Kidney (tissue), 14 donors: Measurements from ENCODE around the gene FOXO1. TPM values are rescaled to one million over a fixed set of nuclear protein-coding genes. Genes with fewer than 3 reads are reported as not detected.

Experiments used
- DNase-seq, 5 donors: peaks; one replicate each; pipeline ENCODE4 v3.0.0-alpha.2; 2013 to 2020
- FAIRE-seq: peaks from 2 replicates; lab custom pipeline; 2012; peaks lifted over from hg19 to GRCh38; lab: Jason Lieb, UNC
- H3K27ac ChIP-seq, 2 donors: one replicate each; pipeline ENCODE4 v1.7.0; 2013; ENCODE audit warnings: low read depth in 2 of 2, low read length in 2 of 2, inconsistent platforms in 1 of 2
- H3K27me3 ChIP-seq: one replicate; pipeline ENCODE4 v1.7.1; 2013; ENCODE audit warnings: low read length, inconsistent platforms; ENCODE audit not compliant: control insufficient read depth, insufficient read depth
- H3K36me3 ChIP-seq, 3 donors: one replicate each; pipeline versions ENCODE4 v1.7.0 to v1.7.1; 2013; ENCODE audit warnings: low read length in 3 of 3, control low read depth in 1 of 3, inconsistent platforms in 1 of 3; ENCODE audit not compliant: insufficient read depth in 3 of 3, control insufficient read depth in 2 of 3
- H3K4me1 ChIP-seq, 3 donors: one replicate each; pipeline versions ENCODE4 v1.7.0 to v1.7.1; 2013; ENCODE audit warnings: low read length in 3 of 3, inconsistent platforms in 1 of 3, low read depth in 1 of 3; ENCODE audit not compliant: control insufficient read depth in 2 of 3, insufficient read depth in 2 of 3
- H3K4me3 ChIP-seq, 3 donors: one replicate each; pipeline versions ENCODE4 v1.7.0 to v1.8.1; 2013; ENCODE audit warnings: low read length in 3 of 3, control low read depth in 1 of 3, inconsistent platforms in 1 of 3
- H3K9ac ChIP-seq, 3 donors: one replicate each; pipeline versions ENCODE4 v1.7.0 to v1.7.1; 2013; ENCODE audit warnings: low read length in 3 of 3, control low read depth in 1 of 3, inconsistent platforms in 1 of 3
- H3K9me3 ChIP-seq, 3 donors: one replicate each; pipeline versions ENCODE4 v1.7.0 to v1.7.1; 2013; ENCODE audit warnings: low read length in 3 of 3, control low read depth in 1 of 3, inconsistent platforms in 1 of 3; ENCODE audit not compliant: control insufficient read depth in 2 of 3, insufficient read depth in 1 of 3
- intact Hi-C: fragments of 100-400 bp; cut with DNase I; formaldehyde crosslinking; loops from one replicate; pipeline ENCODE4 v1.11.1; 2022
- polyA plus RNA-seq: library from polyadenylated mRNA; stranded (reverse); fragments of 350-450 nt; fragmentation: Illumina TruSeq; extraction: RNeasy Lipid Tissue Mini Kit (QIAGEN cat#74804); gene quantifications from one replicate; pipeline ENCODE4 v1.2.3, GENCODE V29; 2014; ENCODE audit warnings: low read depth, low replicate concordance; ENCODE audit not compliant: insufficient read depth
- total RNA-seq: library from RNA; stranded (reverse); fragmentation: NEBNext Ultra II Directional; extraction: Animal tissue kit (Norgen Biotek cat#: 25700); gene quantifications from one replicate; pipeline ENCODE4 v1.2.1, GENCODE V29; 2021
- TF ChIP-seq, protein P1 (sequence below): IDR thresholded peaks from 3 replicates; pipeline ENCODE4 v1.5.1; 2012; ENCODE audit warnings: mild to moderate bottlenecking, moderate library complexity, borderline replicate concordance; ENCODE audit not compliant: insufficient read depth; ENCODE audit errors: extremely low read depth
- donor health status: control.
- donor health status: control.
- donor health status: control.
- donor health status: control.
- donor health status: control.
- donor health status: DM: yes; HTN: yes; CAD: no.
- donor health status: Normal renal cell carcinoma (clear cell type).

Gene FOXO1
- total and polyA plus RNA-seq, 2 donors from 2014 or later, result 8.6 to 54.6 TPM

DNA sequence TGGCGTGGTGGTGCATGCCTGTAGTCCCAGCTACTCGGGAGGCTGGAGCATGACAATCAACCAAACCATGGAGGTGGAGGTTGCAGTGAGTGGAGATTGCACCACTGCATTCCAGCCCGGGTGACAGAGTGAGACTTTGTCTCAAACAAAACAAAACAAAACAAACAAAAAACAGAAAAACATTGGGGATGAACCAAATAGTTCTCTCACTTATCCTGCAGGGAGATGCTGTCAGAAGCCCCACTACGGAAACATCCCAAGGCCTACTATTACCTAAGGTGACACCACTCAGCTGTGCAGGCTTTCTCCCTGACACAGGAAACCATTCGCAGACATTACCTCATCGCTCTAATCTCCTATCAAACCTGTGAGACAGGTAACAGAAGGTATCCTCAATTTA, 113.5 kb downstream of the FOXO1 start:
- FAIRE-seq (no peak), DNase-seq (no peak)
- H3K4me3 ChIP-seq, result no peak overlapping the region
- no peaks in the 10 kb centered on the region for H3K27me3 ChIP-seq
- H3K36me3 ChIP-seq, result no peaks in the 10 kb centered on the region
- peaks cover 0 to 6% (median 0%) of the 10 kb centered on the region in 3 donors for H3K4me1 ChIP-seq
- TF ChIP-seq, protein P1, sequence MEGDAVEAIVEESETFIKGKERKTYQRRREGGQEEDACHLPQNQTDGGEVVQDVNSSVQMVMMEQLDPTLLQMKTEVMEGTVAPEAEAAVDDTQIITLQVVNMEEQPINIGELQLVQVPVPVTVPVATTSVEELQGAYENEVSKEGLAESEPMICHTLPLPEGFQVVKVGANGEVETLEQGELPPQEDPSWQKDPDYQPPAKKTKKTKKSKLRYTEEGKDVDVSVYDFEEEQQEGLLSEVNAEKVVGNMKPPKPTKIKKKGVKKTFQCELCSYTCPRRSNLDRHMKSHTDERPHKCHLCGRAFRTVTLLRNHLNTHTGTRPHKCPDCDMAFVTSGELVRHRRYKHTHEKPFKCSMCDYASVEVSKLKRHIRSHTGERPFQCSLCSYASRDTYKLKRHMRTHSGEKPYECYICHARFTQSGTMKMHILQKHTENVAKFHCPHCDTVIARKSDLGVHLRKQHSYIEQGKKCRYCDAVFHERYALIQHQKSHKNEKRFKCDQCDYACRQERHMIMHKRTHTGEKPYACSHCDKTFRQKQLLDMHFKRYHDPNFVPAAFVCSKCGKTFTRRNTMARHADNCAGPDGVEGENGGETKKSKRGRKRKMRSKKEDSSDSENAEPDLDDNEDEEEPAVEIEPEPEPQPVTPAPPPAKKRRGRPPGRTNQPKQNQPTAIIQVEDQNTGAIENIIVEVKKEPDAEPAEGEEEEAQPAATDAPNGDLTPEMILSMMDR, result no peak
- H3K9ac ChIP-seq, result no peak overlapping the region
- H3K27ac ChIP-seq, result no peak overlapping the region
- intact Hi-C loops, result no loop called here
- no peaks in the 10 kb centered on the region for H3K9me3 ChIP-seq

DNA sequence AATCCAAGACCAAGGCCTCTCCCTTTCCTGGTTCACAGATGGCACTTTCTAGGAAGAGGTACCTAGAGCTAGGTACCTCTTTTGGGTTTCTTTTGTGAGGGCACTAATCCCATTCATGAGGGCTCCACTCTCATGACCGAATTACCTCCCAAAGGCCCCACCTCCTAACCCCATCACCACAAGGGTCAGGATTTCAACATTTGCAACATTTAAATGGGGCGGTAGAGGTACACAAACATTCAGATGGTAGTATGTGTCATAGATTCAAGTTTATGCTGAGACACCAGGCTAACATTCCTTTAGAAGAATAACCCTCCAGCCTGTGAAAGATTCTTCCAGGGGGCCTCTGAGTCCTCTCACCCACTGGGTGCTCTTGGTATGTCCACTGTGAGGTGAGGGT, 116.3 kb downstream of the FOXO1 start:
- no peak for FAIRE-seq
- Histone ChIP-seq H3K9ac (no peak overlapping the region), H3K9me3 (no peaks in the 10 kb centered on the region), H3K36me3 (no peaks in the 10 kb centered on the region), H3K27ac (no peak overlapping the region), H3K4me3 (no peak overlapping the region), H3K27me3 (no peaks in the 10 kb centered on the region), H3K4me1 (peaks cover 0 to 3% (median 0%) of the 10 kb centered on the region in 3 donors)
- intact Hi-C loops, result no loop called here
- DNase-seq, result no peak
- TF ChIP-seq, protein P1, result no peak

GRCh38 chr13:40549500-40550094, 116.8 kb downstream of the FOXO1 start:
- TF ChIP-seq, protein P1, result no peak
- FAIRE-seq (no peak), DNase-seq (no peak)
- H3K4me1 ChIP-seq, result peaks cover 0 to 3% (median 0%) of the 10 kb centered on the region in 3 donors
- intact Hi-C loops, result no loop called here
- no peaks in the 10 kb centered on the region for H3K9me3 ChIP-seq
- no peaks in the 10 kb centered on the region for H3K27me3 ChIP-seq
- no peaks in the 10 kb centered on the region for H3K36me3 ChIP-seq
- no peak overlapping the region for H3K4me3 ChIP-seq
- H3K9ac ChIP-seq, result no peak overlapping the region
- H3K27ac ChIP-seq, result no peak overlapping the region
